Stimulated activated CD8-positive, alpha-beta memory T cell treated with anti-CD3 and anti-CD28 coated beads, Interleukin-12 subunit alpha, Interleukin-12 subunit beta, amount 100 ng/mL, for 24 hours (primary cell): ENCODE results near the gene CREB3L1.

Experiments used
- DNase-seq: peaks from one replicate; pipeline ENCODE4 v3.0.0-alpha.2; 2020; ENCODE audit errors: extremely low read depth

The CREB3L1 gene

GRCh38 chr11:46275964-46276641, 1.4 kb upstream of the CREB3L1 start:
- DNase-seq = no peak

GRCh38 chr11:46277313-46277621, 195 bp upstream of the CREB3L1 start:
- no peak for DNase-seq

- no peak for DNase-seq
Observed at GRCh38 chr11:46278387-46279125, 1.1 kb downstream of the CREB3L1 start.

GRCh38 chr11:46279126-46280099, 2.0 kb downstream of the CREB3L1 start:
- DNase-seq = no peak

- no peak for DNase-seq
Observed at GRCh38 chr11:46280706-46281105, 3.2 kb downstream of the CREB3L1 start.

- DNase-seq = no peak
Observed at GRCh38 chr11:46281371-46281831, 3.9 kb downstream of the CREB3L1 start.

- DNase-seq = no peak
Observed at GRCh38 chr11:46285173-46285572, 7.7 kb downstream of the CREB3L1 start.

GRCh38 chr11:46285594-46286033, 8.2 kb downstream of the CREB3L1 start:
- DNase-seq = no peak

- DNase-seq = no peak
Observed at GRCh38 chr11:46286789-46287188, 9.3 kb downstream of the CREB3L1 start.

GRCh38 chr11:46288451-46288850, 11.0 kb downstream of the CREB3L1 start:
- no peak for DNase-seq

- DNase-seq = no peak
Observed at GRCh38 chr11:46290011-46290410, 12.5 kb downstream of the CREB3L1 start.

GRCh38 chr11:46290598-46291309, 13.3 kb downstream of the CREB3L1 start:
- no peak for DNase-seq

- no peak for DNase-seq
Observed at GRCh38 chr11:46291441-46292150, 14.1 kb downstream of the CREB3L1 start.

GRCh38 chr11:46293066-46293465, 15.6 kb downstream of the CREB3L1 start:
- DNase-seq = no peak

- DNase-seq = no peak
Observed at GRCh38 chr11:46293641-46294103, 16.2 kb downstream of the CREB3L1 start.

GRCh38 chr11:46294365-46295309, 17.2 kb downstream of the CREB3L1 start:
- no peak for DNase-seq

GRCh38 chr11:46295312-46296058, 18.0 kb downstream of the CREB3L1 start:
- DNase-seq = peak; percentile 43

GRCh38 chr11:46296059-46296527, 18.6 kb downstream of the CREB3L1 start:
- DNase-seq = no peak
